ENCODE data around the gene SP5.

DNA sequence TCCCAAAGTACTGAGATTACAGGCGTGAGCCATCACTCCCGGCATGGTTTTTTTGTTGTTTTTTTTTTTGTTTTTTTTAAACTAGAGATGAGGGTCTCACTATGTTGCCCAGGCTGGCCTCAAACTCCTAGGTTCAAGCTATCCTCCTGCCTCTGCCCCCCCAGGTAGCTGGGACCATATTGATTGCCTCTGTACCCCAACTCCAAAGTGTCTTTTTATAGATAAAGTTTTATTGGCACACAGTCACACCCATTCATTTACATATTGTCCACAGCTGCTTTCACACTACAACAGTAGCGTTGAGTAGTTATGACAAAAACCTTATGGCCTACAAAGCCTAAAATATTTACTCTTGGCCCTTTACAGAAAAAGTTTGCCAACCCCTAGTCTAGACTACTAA, 45.2 kb upstream of the SP5 start:
- no peak for TF ChIP-seq EZH2 (IDR thresholded peaks at IDR 0.05)
- TF ChIP-seq, protein P1, sequence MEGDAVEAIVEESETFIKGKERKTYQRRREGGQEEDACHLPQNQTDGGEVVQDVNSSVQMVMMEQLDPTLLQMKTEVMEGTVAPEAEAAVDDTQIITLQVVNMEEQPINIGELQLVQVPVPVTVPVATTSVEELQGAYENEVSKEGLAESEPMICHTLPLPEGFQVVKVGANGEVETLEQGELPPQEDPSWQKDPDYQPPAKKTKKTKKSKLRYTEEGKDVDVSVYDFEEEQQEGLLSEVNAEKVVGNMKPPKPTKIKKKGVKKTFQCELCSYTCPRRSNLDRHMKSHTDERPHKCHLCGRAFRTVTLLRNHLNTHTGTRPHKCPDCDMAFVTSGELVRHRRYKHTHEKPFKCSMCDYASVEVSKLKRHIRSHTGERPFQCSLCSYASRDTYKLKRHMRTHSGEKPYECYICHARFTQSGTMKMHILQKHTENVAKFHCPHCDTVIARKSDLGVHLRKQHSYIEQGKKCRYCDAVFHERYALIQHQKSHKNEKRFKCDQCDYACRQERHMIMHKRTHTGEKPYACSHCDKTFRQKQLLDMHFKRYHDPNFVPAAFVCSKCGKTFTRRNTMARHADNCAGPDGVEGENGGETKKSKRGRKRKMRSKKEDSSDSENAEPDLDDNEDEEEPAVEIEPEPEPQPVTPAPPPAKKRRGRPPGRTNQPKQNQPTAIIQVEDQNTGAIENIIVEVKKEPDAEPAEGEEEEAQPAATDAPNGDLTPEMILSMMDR (IDR thresholded peaks at IDR 0.05 in 2 of 3, conservative IDR thresholded peaks at IDR 0.05 in 1 of 3; ENCODE audit: borderline replicate concordance in 1 of 3, insufficient read depth in 1 of 3, low read depth in 2 of 3, low read length in 2 of 3) = no peak
- TF ChIP-seq YY1 (IDR thresholded peaks at IDR 0.05; ENCODE audit: extremely low read depth, insufficient replicate concordance, low read depth, low read length) = no peak
- TF ChIP-seq ZFX (IDR thresholded peaks at IDR 0.05) = no peak
